GM23248 (cell line): ENCODE results near the gene CPNE4. TPM values are rescaled to one million over a fixed set of nuclear protein-coding genes. Genes with fewer than 3 reads are reported as not detected.
A peak's percentile ranks its signal among the peaks of the same experiment; 100 is the strongest.
"Not testable (repeated sequence)": the region's sequence is repeated elsewhere in the genome, so short reads cannot be mapped to it uniquely, and the experiment has no call there.

ENCODE experiments used
- DNase-seq: peaks from one replicate; pipeline ENCODE4 v3.0.0-alpha.2; 2015
- H2AFZ ChIP-seq: fragments of 200-600 bp; sonication (generic); 2 replicates; pipeline ENCODE4 v1.6.1; 2016; ENCODE audit warnings: antibody characterized with exemption
- H3F3A ChIP-seq: fragments of 200-600 bp; sonication (generic); 2 replicates; pipeline ENCODE4 v1.6.1; 2016; ENCODE audit warnings: mild to moderate bottlenecking, antibody characterized with exemption, mixed run types; ENCODE audit not compliant: insufficient read depth
- H3K27ac ChIP-seq: fragments of 200-600 bp; sonication (generic); 2 replicates; pipeline ENCODE4 v1.5.1; 2016; ENCODE audit warnings: mild to moderate bottlenecking
- H3K27me3 ChIP-seq: fragments of 200-600 bp; sonication (generic); replicated peaks from 2 replicates; pipeline ENCODE4 v1.6.1; 2016; ENCODE audit warnings: mild to moderate bottlenecking; ENCODE audit not compliant: insufficient read depth
- H3K36me3 ChIP-seq: fragments of 200-600 bp; sonication (generic); 2 replicates; pipeline ENCODE4 v1.6.1; 2016; ENCODE audit warnings: low read depth, mild to moderate bottlenecking
- H3K4me1 ChIP-seq: fragments of 200-600 bp; sonication (generic); 2 replicates; pipeline ENCODE4 v1.6.1; 2016; ENCODE audit warnings: mild to moderate bottlenecking; ENCODE audit not compliant: insufficient read depth
- H3K4me2 ChIP-seq: fragments of 200-600 bp; sonication (generic); one replicate; pipeline ENCODE4 v1.6.1; 2016; ENCODE audit warnings: mild to moderate bottlenecking; ENCODE audit not compliant: unreplicated experiment
- H3K4me3 ChIP-seq: fragments of 200-600 bp; sonication (generic); 2 replicates; pipeline ENCODE4 v1.5.1; 2016; ENCODE audit warnings: mild to moderate bottlenecking
- H3K79me2 ChIP-seq: fragments of 200-600 bp; sonication (generic); 2 replicates; pipeline ENCODE4 v1.6.1; 2016; ENCODE audit warnings: mild to moderate bottlenecking; ENCODE audit not compliant: insufficient read depth
- H3K9ac ChIP-seq: fragments of 200-600 bp; sonication (generic); 2 replicates; pipeline ENCODE4 v1.6.1; 2016; ENCODE audit warnings: mild to moderate bottlenecking
- H3K9me2 ChIP-seq: fragments of 200-600 bp; sonication (generic); 2 replicates; pipeline ENCODE4 v1.6.1; 2016; ENCODE audit warnings: mixed run types, mild to moderate bottlenecking, moderate library complexity; ENCODE audit not compliant: insufficient read depth
- H3K9me3 ChIP-seq: fragments of 200-600 bp; sonication (generic); one replicate; pipeline ENCODE4 v1.6.1; 2017; ENCODE audit warnings: low read depth
- H4K20me1 ChIP-seq: fragments of 200-600 bp; sonication (generic); 2 replicates; pipeline ENCODE4 v1.6.0; 2016; ENCODE audit not compliant: insufficient read depth
- EZH2 ChIP-seq: fragments of 200-600 bp; sonication (generic); IDR thresholded peaks from 2 replicates; pipeline ENCODE4 v1.6.1; 2018; ENCODE audit warnings: antibody characterized with exemption, mild to moderate bottlenecking; ENCODE audit not compliant: insufficient read depth, poor library complexity, severe bottlenecking
- EZH2phosphoT487 ChIP-seq: fragments of 200-600 bp; sonication (generic); IDR thresholded peaks from 2 replicates; pipeline ENCODE4 v1.6.1; 2018; ENCODE audit warnings: antibody characterized with exemption, moderate library complexity, mild to moderate bottlenecking, low read depth; ENCODE audit not compliant: insufficient read depth
- WGBS, 2 experiments: methylation state at CpG; one replicate each; pipeline ENCODE4 v1.1.6; 2015 to 2017; ENCODE audit warnings: low lambda C conversion rate in 2 of 2, low coverage in 1 of 2; ENCODE audit errors: missing lambda C conversion rate in 2 of 2; 5-methylcytosine and 5-hydroxymethylcytosine counted together
- in situ Hi-C: fragments of 300-500 bp; cut with MboI; formaldehyde crosslinking; loops from 2 replicates; pipeline ENCODE4 v1.15.0; 2020
- polyA plus RNA-seq: library from polyadenylated mRNA; unstranded; fragments of >200 nt; fragmentation: Nextera tagmentation; extraction: Ambion mirVana; gene quantifications from 2 replicates; pipeline ENCODE4 v1.2.1, GENCODE V29; 2016
- total RNA-seq: library from RNA; depleted of rRNA; stranded (reverse); fragments of >200 nt; shearing (Covaris generic); gene quantifications from 2 replicates; pipeline ENCODE4 v1.2.3, GENCODE V29; 2014

CPNE4 gene
- total and polyA plus RNA-seq, 2 experiments from 2014 or later: 0.11 to 0.44 TPM

DNA sequence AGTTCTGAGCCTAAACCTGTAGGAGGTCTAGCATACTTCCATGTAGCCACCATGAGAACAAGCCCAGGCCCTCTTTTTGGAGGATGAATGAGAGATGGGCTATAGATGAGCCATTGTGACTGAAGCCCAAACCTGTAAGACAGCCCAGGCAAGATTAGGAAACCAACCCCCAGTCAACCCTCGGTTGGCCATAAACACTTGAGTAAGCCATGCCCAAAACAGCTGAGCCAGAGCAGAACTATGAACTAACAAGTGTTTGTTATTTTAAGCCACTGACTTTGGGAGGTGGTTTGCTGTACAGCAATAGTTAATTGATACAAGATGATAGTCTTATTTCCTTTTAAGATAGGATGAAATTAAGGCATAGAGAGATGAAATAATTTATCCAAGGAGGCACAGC lies 12.4 kb upstream of the CPNE4 start:
- peak; percentile 18 for DNase-seq
- Histone ChIP-seq H3K27ac (no peak overlapping the region), H3K9me2 (no peaks in the 10 kb centered on the region), H3K4me1 (no peaks in the 10 kb centered on the region), H4K20me1 (no peaks in the 10 kb centered on the region), H3K9me3 (no peaks in the 10 kb centered on the region), H3K9ac (no peak overlapping the region), H3K4me3 (no peak overlapping the region), H3K27me3 (no peaks in the 10 kb centered on the region), H2AFZ (no peak overlapping the region), H3K4me2 (no peak overlapping the region), H3F3A (no peaks in the 10 kb centered on the region), H3K79me2 (no peaks in the 10 kb centered on the region), H3K36me3 (no peaks in the 10 kb centered on the region)
- in situ Hi-C loops: no loop called here
- 0% methylated on average over 1 of the region's 1 CpG for WGBS, 2 experiments
- no peak for TF ChIP-seq EZH2phosphoT487
- TF ChIP-seq EZH2: no peak

DNA sequence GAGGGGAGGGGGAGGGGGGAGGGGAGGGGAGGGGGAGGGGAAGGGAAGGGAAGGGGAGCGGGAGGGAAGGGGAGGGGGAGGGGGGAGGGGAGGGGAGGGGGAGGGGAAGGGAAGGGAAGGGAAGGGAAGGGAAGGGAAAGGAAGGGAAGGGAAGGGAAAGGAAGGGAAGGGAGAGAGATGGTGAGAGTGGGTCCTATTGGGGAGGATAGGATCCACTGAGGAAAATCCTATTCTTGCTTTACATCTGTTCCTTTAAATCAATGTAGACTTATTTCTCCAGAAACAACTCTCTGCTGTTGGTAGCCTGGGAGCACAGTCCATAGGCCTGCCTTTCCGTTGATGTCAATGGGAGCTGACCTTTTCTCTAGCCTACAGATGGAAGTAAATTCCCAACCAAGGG lies 10.1 kb upstream of the CPNE4 start:
- H4K20me1 ChIP-seq, H3K27me3 ChIP-seq, H3K9me3 ChIP-seq, H3K27ac ChIP-seq, H3K79me2 ChIP-seq, DNase-seq, H3K36me3 ChIP-seq, H3K4me3 ChIP-seq, H2AFZ ChIP-seq, H3F3A ChIP-seq, H3K4me1 ChIP-seq, H3K4me2 ChIP-seq, H3K9me2 ChIP-seq, H3K9ac ChIP-seq, in situ Hi-C loops: not testable (repeated sequence)
- 45 to 49% methylated on average over 1 to 2 of the region's 2 CpGs for WGBS, 2 experiments

DNA sequence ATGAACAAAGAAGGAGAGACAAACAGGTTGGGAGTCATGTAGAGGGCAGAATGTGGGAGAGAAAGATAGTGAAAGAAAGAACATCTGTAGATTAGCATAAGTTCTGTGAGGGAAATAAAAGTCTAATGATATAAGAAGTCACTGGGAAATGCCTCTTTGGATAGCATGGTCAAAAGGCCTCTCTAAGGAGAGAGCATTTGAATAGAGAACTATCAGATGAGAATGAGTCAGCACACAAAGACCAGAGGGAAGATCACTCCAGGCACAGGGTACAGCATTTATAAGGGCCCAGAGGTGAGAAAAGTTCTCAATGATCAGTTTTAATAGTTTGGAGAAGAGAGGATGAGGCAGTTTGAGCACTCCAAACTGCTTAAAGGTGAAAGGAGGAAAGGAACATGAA lies 7.9 kb upstream of the CPNE4 start:
- H4K20me1 ChIP-seq: no peaks in the 10 kb centered on the region
- H3K36me3 ChIP-seq: no peaks in the 10 kb centered on the region
- no peaks in the 10 kb centered on the region for H3K27me3 ChIP-seq
- no peaks in the 10 kb centered on the region for H3F3A ChIP-seq
- H3K4me2 ChIP-seq: no peak overlapping the region
- no peaks in the 10 kb centered on the region for H3K9me2 ChIP-seq
- no peaks in the 10 kb centered on the region for H3K4me1 ChIP-seq
- no peak overlapping the region for H3K4me3 ChIP-seq
- no peak overlapping the region for H3K9ac ChIP-seq
- no peaks in the 10 kb centered on the region for H3K9me3 ChIP-seq
- TF ChIP-seq EZH2: no peak
- TF ChIP-seq EZH2phosphoT487: no peak
- no peaks in the 10 kb centered on the region for H3K79me2 ChIP-seq
- DNase-seq: no peak
- no peak overlapping the region for H2AFZ ChIP-seq
- in situ Hi-C loops: no loop called here
- no peak overlapping the region for H3K27ac ChIP-seq

DNA sequence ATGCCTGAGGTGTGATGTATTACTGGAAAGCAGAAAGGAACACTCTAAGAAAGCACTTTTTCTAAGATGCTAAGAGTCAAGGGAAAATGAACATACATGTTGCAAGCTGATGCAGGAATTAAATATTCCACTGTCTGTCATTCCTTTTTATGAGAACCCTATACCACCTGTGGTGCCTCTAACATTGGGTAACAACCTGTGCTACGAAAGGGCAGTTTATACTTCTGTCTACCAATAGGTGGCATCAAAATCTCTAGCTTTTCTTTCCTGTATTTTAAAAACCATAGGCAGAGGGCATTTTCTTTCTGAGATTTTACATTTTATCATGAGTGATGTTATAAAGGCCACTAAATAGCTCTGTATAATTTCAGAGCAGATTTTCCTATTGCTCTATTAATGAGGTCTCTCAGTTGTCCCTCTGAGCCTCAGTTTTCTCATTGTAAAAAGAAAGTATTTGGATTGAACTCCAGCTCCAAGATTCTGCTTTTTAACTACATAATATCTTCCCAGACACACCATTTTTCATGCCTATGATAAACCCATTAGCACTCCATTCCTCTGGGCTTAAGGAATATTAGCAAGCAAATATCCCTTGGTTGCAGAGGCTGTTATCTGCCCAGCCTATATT lies 3.5 kb upstream of the CPNE4 start:
- no peaks in the 10 kb centered on the region for H3K9me3 ChIP-seq
- no peak overlapping the region for H2AFZ ChIP-seq
- no peaks in the 10 kb centered on the region for H3K36me3 ChIP-seq
- H3F3A ChIP-seq: no peaks in the 10 kb centered on the region
- no peaks in the 10 kb centered on the region for H3K79me2 ChIP-seq
- 0% methylated on average over 1 of the region's 1 CpG for WGBS, 2 experiments
- peak; percentile 64 for DNase-seq
- H3K9ac ChIP-seq: no peak overlapping the region
- TF ChIP-seq EZH2phosphoT487 (no peak), EZH2 (no peak)
- H3K4me2 ChIP-seq: no peak overlapping the region
- H3K4me3 ChIP-seq: no peak overlapping the region
- in situ Hi-C loops: loop anchor here (10.0 kb wide), 2 partner anchors 146 to 244 kb away; no protein-coding TSS in a partner anchor
- no peaks in the 10 kb centered on the region for H3K9me2 ChIP-seq
- no peaks in the 10 kb centered on the region for H4K20me1 ChIP-seq
- H3K27me3 ChIP-seq: peaks cover 25% of the 10 kb centered on the region
- H3K4me1 ChIP-seq: peaks cover 6% of the 10 kb centered on the region; the same call in 1 of the 2 replicates
- H3K27ac ChIP-seq: no peak overlapping the region

DNA sequence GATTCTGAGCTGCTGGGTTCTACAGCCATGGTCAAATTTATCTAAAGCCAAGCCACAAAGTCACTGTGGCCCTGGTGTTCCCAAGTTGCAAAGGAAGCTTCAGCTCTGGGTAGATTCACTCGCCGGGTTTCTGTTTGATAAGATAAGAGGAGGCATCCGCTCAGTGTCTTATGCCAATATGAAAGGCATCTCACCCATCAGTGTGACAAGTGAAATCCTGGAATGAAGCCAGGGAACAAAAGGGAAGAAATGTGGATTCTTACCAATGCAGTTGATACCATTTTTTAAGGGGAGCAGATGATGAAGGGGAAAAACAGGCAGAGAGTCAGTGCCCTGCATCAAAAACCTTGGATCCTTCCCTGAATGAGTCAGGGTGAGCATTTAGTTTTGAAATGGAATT lies 2.8 kb upstream of the CPNE4 start:
- H3K36me3 ChIP-seq: no peaks in the 10 kb centered on the region
- no peak overlapping the region for H3K4me3 ChIP-seq
- in situ Hi-C loops: loop anchor here (10.0 kb wide), 2 partner anchors 147 to 243 kb away; no protein-coding TSS in a partner anchor

More for the DNA sequence above, 2.8 kb upstream of the CPNE4 start:
- H3K9me3 ChIP-seq: no peaks in the 10 kb centered on the region
- no peak for DNase-seq
- no peaks in the 10 kb centered on the region for H3K9me2 ChIP-seq
- H4K20me1 ChIP-seq: no peaks in the 10 kb centered on the region
- peaks cover 25% of the 10 kb centered on the region for H3K27me3 ChIP-seq
- peaks cover 6% of the 10 kb centered on the region; the same call in 1 of the 2 replicates for H3K4me1 ChIP-seq
- H3F3A ChIP-seq: no peaks in the 10 kb centered on the region
- TF ChIP-seq EZH2phosphoT487 (no peak), EZH2 (no peak)
- no peak overlapping the region for H3K4me2 ChIP-seq
- WGBS, 2 experiments: 71 to 79% methylated on average over 3 of the region's 3 CpGs
- H3K27ac ChIP-seq: no peak overlapping the region
- no peak overlapping the region for H2AFZ ChIP-seq
- no peak overlapping the region for H3K9ac ChIP-seq
- no peaks in the 10 kb centered on the region for H3K79me2 ChIP-seq
